AG09319 (cell line): ENCODE measurements around the gene SEC16A.

Experiments
- DNase-seq: peaks from one replicate; pipeline ENCODE4 v3.0.0-alpha.2; 2010; ENCODE audit warnings: low read depth; ENCODE audit errors: extremely low read depth
- CTCF ChIP-seq: IDR thresholded peaks from 2 replicates; pipeline ENCODE4 v1.5.1; 2011; ENCODE audit warnings: low read depth, mild to moderate bottlenecking, inconsistent platforms, low read length, moderate library complexity

Gene SEC16A

GRCh38 chr9:136470792-136471469 is 11.9 kb downstream of the SEC16A start:
- DNase-seq, result no peak
- no peak for TF ChIP-seq CTCF

DNA sequence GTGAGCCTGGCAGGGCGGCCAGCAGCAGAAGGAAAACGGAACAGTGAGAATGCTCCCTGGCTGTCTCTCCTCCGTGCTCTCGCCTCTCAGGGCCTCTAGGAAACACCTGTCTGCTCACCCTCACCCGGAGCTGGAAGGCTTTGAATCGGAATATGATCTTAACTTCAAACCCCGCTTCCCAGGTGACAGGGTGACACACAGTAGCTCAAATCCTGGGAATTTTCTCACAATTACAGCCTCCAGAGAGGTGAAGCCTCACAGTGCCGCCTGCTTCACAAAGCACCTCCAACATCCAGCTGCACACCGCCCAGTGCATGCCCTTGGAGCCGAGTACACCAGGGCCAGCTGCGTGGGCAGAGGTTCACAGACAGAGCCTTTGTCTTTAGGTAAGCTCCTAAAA is 12.5 kb downstream of the SEC16A start:
- TF ChIP-seq CTCF, result no peak
- DNase-seq, result no peak

DNA sequence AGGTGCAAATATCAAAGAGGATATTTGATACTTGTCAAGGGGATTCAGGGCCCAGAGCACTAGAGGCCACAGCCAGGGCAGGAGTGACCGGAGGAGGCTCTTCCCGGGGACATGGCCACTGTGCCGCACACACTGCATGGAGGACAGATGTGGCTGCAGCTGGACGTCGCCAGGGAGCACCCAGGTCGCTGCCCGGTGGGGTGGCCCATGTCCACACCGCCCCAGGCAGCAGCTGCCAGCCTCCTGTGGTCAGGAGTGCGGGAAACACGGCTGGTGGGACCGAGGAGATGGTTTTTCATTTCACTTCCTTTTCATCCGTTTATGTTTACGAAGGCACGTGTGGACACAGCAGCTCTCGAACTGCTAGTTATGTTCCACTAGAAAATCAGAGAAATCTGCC is 15.1 kb downstream of the SEC16A start:
- no peak for TF ChIP-seq CTCF
- no peak for DNase-seq

DNA sequence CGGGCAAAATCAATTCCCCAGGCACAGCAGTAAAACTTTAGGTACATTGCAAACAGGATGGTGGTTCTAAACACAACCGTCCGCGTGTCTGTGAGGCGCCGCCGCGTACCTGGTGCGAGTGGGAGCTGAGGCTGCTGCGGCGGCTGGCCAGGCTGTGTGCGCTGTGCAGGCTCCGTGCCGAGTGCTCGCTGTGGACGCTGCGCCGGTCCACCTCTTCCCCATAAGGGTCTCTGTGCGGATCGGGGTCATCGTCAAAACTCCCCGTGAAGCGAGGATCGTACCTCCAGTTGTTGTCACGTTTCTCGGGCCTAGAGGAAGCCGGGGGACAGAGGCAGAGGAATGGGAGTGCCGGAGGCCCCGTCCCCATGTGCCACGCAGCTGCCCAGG is 16.7 kb downstream of the SEC16A start:
- no peak for TF ChIP-seq CTCF
- no peak for DNase-seq

DNA sequence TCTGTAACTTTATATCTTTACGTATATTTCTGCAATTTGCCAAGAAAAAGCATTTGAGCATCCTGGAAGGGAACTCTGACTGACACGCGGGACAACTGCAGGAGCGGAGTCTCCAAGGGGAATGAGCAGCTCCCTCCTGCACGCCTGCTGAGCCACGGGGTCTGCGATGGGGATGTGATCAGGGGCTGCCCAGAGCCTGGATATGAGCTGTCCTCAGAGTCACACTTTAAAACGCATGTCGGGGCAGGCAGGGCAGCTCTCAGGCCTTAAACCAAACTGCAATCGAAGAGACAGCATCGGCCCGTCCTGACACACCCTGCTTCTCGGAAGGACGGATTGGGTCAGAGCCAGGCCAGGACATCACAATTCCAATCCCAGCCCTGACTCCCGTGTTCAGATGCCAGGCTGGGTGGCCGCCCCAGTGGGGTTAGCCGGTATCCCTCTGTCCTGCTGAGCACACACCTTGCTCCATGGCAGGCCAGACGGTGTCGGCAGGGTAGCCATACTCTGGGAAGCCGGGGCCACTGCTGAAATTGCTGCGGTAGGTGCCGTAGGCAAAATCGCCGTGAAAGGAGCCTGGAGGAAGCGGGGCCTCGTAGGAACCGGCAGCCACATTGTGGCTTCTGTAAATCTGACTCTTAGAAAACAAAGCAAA is 17.2 kb downstream of the SEC16A start:
- DNase-seq, result no peak
- TF ChIP-seq CTCF, result no peak

- TF ChIP-seq CTCF, result no peak
- DNase-seq, result no peak
These were observed 18.6 kb downstream of the SEC16A start for GRCh38 chr9:136464241-136464640.

- TF ChIP-seq CTCF, result no peak
These were observed 19.3 kb downstream of the SEC16A start for GRCh38 chr9:136463578-136463977.

More at GRCh38 chr9:136463578-136463977, 19.3 kb downstream of the SEC16A start:
- no peak for DNase-seq
